Heart left ventricle (tissue), 13 donors: ENCODE measurements around the gene GIMAP5.

Source experiments
- CTCF ChIP-seq, 12 donors: fragments of 200-600 bp; sonication (generic) in 4 of 12; IDR thresholded peaks; one replicate each; pipeline versions ENCODE4 v1.5.0 to v1.8.0; 2018 to 2022; ENCODE audit warnings: antibody characterized with exemption in 12 of 12, mild to moderate bottlenecking in 5 of 12
- POLR2A ChIP-seq, 2 donors: fragments of 450-650 bp; IDR thresholded peaks; one replicate each; pipeline ENCODE4 v1.6.1; 2017; ENCODE audit warnings: antibody characterized with exemption in 2 of 2, mild to moderate bottlenecking in 2 of 2, moderate library complexity in 2 of 2
- donor health status: ischemic (EF 13 %, LVEDD 7.1; RV severe dilation, severe dysfunction).
- donor health status: DM: no; HTN: yes; CAD: no.
- donor health status: DM: no; HTN: no; CAD: no.
- donor health status: ischemic (EF 25% LVEDD 6.9; RV normal size, moderate dysfunction).
- donor health status: ischemic (EF 25% LVEDD 5.7; RV mildly dilated, moderate dysfunction).
- donor health status: ischemic (EF 35%, LVEDD 5.7; RV mildly dilated, moderate dysfunction).
- donor health status: nonischemic (EF 11% LVEDD 7.7; RV severe dilation, severe dysfunction).
- donor health status: DM: yes; HTN: yes; CAD: no.
- donor health status: PGD.
- donor health status: ischemic (EF 29% LVEDD 5.4; RV normal size, mild dysfunction).
- donor health status: nonischemic (EF 23%, LVEDD 6.1; RV moderate dilation, normal function).

- TF ChIP-seq CTCF (IDR thresholded peaks at IDR 0.05) (peak in 2 of 12 donors; percentile 6 to 16), POLR2A (IDR thresholded peaks at IDR 0.05) (no peak)
Observed at GRCh38 chr7:150715293-150715692, 21.9 kb upstream of the GIMAP5 start.
